GM19328 (cell line): Measurements from ENCODE around the gene CAPNS1.
"Not testable (repeated sequence)": the region's sequence is repeated elsewhere in the genome, so short reads cannot be mapped to it uniquely, and the experiment has no call there.

Experiments
- ATAC-seq: cut with Tn5 transposase; IDR thresholded peaks from one replicate; pipeline ENCODE4 v1.9.1; 2021; ENCODE audit warnings: mild to moderate bottlenecking, moderate library complexity; ENCODE audit not compliant: unreplicated experiment

The CAPNS1 gene

DNA sequence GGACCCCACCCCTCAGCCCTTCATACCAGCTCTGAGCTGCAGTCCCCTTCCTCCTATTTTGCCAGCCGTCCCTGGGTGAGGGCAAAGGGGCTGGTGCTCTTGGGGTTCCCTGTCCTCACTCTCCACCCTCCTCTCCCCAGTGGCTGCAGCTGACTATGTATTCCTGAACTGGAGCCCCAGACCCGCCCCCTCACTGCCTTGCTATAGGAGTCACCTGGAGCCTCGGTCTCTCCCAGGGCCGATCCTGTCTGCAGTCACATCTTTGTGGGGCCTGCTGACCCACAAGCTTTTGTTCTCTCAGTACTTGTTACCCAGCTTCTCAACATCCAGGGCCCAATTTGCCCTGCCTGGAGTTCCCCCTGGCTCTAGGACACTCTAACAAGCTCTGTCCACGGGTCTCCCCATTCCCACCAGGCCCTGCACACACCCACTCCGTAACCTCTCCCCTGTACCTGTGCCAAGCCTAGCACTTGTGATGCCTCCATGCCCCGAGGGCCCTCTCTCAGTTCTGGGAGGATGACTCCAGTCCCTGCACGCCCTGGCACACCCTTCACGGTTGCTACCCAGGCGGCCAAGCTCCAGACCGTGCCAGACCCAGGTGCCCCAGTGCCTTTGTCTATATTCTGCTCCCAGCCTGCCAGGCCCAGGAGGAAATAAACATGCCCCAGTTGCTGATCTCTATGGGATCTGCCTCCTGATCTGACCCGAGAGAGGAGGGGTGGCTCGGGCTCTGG is 10.0 kb downstream of the CAPNS1 start:
- no peak for ATAC-seq

DNA sequence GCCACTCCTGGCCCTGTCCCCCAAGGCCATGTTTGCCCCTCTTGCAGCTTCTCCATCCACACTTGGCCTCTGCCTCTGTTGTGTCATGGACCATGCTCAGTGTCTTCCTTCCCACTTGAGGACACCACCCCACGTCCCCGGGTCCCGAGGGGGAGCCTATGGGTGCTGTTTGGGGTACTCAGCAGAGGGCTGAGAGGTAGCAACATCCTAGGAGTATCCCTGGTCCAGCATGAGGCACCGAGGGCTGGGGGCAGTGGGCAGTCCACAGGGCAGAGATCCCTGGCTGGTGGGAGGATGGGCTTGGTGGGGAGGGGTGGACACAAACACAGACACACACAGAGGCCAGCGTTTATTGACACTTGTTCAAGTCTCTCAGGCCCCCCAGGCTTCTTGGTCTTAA is 10.7 kb downstream of the CAPNS1 start:
- ATAC-seq: no peak

DNA sequence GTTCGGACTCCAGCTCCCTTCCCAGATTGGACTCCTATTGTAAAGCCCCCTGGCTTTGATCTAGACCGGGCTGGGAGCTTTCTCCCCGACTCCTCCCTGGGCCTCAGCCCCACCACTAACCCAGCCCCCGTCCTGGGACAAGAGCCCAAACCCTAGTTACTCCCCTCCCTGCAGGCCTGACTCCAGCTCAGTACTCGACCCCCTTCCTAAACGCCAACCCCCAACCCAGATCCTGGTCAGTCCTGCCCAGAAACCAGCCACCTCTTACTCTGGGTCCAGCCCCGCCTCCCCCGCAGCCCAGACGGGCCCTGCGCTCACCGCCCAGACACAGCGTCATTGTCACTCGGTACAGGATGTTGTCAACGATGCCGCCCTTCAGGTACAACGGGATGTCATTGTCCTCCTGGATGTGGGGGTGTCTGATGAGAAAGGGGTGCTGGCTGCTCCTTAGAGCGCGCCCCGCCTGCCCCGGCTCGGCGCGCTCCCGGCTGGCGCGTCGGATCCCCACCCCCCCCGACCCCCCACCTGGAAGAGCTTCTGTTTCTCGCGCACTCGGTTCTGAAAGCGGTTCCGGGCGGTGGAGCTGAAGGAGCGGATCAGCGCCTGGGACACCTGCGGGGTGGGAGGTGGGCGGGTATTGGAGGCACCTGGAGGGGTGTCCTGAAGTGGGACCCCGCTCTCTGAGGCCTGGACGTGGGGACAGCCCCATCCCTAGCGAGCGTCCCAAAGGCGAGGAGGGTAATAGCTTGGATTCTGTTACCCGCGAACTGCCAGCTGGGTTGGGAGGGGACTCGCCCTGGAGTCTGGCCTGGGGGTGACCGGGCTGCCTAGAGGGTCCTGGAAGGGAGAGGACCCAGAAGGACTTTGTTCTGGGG is 11.5 kb downstream of the CAPNS1 start:
- ATAC-seq: no peak

DNA sequence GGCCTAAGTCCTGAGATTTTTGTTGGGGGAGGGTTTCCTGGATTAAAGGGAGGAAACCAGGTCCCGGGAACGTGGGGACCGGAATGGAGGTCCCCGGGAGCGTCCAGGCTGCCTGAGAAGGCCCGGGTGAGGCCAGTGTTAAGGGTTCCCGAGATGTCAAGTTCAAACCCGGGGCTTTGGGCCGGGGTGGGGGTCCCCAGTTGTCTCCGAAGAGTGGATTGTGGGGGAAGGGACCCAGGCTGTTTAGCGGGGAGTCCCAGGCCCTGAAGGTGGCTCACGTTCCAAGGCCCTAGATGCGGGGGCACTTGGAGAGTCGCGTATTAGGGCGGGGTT is 12.1 kb downstream of the CAPNS1 start:
- ATAC-seq: no peak

DNA sequence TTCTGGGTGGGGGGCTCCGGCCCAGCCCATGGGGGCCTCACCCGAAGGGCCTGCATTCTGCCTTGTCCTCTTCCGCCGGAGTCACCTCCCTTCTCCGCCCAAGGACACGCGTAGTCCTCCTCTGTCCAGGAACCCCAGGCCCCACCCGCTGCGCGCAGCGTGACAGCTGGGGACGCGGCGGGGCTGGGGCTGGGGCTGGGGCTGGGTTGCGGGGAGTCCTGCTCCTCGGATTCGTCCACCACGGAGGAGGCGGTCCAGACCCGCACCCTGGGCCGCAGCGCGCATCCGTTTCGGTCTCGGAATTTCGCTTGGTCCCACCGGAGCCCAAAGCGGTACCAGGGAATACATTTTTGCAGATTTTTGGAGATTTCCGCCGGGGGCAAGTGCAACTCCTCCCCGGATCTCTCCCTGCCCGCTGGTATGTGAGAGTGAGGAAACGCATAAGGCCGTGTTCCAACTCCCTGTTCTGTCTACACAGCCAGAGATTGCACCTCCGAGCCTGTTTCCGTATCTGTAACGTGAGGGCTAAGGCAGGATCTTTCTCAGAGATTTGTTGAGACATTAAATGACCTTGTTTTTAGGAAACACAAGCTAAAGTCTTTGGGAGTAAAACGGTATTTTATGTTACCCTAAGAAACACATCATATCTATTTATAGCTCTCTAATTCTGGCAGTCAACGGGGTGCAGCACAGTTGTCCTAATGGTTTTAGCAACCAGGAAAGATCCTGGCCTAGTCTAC is 12.7 kb downstream of the CAPNS1 start, which contains the start of gene COX7A1:
Gene COX7A1 (minus strand): TSS at position 96 of the 740 bp plus-strand sequence. CDS start 40 bp downstream, at position 56.
- no peak for ATAC-seq

DNA sequence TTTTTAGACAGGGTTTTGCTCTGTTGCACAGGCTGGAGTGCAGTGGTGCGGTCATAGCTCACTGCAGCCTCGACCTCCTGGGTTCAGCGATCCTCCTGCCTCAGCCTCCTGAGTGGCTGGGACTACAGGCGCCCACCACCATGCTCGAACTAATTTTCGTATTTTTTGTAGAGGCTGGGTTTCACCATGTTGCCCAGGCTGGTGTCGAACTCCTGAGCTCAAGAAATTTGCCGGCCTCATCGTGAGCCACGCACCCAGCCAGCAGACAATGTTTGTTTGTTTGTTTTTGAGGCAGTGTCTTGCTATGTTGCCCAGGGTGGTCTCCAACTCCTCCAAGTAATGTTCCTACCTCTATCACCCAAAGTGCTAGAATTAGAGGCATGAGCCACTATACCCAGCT is 13.3 kb downstream of the CAPNS1 start:
- no peak for ATAC-seq

DNA sequence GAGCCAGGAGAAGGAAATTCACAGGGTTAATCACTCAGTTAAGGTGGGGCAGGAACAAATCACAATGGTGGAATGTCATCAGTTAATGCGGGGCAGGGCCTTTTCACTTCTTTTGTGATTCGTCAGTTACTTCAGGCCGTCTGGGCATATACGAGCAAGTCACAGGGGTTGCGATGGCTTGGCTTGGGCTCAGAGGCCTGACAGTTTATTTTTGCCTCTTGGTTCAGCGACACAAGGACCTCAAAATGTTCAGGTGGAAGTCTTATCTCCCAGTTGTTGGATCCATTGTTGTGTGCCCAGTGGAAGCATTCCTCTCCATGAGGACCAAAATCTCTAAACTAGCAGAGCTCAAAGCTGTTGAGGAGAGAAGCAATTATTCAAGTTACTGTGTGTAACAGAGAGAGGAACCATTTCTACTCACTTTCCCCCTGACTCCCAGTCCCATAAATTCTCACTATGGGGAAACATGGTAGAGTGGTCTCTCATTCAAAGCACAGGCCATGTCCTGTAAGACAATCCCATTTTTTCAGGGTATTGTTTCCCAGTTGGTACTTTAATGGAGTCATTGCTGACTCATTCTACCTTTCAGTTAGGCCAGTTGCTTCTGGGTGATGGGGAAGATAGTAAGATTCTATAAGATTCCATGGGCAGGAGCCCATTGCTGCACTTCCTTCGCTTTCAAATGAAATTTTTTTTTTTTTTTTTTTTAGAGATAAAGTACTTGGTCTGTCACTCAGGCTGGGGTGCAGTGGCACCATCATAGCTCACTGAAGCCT is 21.1 kb downstream of the CAPNS1 start:
- no peak for ATAC-seq

DNA sequence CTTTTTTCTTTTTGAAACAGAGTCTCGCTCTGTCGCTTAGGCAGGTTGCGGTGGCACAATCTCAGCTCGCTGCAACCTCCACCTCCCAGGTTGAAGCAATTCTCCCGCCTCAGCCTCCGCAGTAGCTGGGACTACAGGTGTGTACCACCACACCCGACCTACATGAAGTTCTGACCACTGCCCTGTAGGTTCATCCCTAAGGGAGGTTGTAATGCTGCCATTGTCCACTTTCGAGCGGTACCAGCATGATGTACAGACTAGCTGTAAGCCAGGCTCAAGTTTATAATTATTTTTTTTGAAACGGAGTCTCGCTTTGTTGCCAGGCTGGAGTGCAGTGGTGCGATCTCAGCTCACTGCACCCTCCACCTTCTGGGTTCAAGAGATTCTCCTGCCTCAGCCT is 23.9 kb downstream of the CAPNS1 start:
- ATAC-seq: no peak

DNA sequence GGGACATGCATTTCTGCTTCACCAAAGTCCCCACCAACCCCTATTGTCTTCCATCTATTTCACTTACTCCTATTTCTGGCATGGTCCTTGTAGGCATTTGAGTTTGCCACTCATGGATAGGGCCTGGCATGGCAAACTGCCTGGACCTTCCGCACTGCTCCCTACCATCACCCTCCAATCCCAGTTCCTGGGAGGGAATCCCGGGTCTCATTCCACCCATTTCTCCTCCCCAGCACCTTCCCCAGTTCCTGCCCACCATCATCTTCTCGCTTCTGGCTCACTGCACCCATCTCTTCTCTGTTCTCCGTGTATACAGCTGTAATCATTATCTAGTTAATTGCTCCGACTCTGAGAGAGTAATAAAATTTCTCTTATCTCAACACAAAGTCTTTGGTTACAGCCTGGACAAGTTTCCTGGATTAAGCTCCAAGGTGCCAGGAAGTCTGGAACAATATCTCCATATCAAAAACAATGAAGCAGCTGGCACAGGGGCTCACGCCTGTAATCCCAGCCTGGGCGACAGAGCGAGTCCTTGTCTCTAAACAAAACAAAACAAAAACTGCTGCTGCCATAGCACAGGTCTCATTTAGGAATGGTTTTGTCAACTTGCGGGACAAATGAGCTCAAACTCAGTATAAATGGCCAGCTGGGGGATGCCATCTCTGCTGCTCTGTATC is 29.4 kb downstream of the CAPNS1 start:
- ATAC-seq: no peak

DNA sequence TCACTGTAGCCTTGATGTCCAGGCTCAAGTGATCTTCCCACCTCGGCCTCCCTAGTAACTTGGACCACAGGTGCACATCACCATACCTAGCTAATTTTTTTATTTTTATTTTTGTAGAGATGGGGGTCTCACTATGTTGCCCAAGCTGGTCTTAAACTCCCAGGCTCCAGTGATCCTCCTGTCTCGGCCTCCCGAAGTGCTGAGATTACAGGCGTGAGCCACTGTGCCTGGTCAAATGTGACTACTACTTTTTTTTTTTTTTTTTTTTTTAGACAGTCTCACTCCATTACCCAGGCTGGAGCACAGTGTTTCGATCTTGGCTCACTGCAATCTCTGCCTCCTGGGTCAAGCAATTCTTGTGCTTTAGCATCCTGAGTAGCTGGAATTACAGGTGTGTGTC is 33.0 kb downstream of the CAPNS1 start:
- ATAC-seq: no peak

DNA sequence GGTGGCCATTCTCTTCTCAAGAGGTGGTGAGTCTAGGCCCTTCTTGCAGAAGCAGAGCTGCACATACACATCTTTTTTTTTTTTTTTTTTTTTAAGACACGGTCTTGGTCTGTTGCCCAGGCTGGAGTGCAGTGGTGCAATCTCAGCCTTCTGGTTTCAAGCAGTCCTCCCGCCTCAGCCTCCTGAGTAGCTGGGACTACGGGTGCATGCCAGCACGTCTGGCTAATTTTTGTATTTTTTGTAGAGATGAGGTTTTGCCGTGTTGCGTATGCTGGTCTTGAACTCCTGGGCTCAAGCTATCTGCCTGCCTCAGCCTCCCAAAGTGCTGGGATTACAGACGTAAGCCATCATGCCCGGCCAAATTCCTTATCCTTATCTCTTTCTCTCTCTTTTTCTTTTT is 34.0 kb downstream of the CAPNS1 start:
- ATAC-seq: not testable (repeated sequence)

DNA sequence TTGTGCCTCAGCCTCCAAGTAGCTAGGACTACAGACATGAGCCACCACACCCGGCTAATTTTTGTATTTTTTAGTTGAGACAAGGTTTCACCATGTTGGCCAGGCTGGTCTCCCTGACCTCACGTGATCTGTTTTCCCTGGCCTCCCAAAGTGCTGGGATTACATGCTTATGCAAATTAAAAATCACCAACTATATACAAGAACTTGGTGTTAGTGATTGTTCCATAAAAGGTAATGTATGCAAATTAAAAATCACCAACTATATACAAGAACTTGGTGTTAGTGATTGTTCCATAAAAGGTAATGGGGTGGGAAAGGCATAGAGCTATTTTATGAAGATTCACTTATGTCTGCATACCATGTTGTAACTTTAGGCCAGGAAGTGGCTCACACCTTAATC is 39.2 kb downstream of the CAPNS1 start:
- not testable (repeated sequence) for ATAC-seq

DNA sequence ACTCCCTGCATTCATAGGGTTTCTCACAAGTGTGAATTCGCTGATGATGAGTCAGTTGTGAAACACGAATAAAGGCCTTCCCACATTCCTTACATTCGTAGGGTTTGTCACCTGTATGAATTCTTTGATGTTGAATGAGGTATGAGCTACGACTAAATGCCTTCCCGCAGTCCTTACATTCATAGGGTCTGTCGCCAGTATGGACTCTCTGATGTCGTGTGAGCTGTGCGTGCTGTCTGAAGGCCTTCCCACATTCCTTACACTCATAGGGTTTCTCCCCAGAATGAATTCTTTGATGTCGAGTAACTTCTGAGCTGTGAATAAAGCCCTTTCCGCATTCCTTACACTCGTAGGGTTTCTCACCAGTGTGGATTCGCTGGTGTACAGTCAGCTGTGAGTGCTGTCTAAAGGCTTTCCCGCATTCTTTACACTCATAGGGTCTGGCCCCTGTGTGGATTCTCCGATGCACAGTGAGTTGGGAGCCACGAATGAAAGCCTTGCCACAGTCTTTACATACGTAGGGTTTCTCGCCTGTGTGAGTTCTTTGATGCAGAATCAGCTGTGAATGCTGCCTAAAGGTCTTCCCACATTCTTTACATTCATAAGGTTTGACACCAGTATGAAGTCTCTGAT is 42.9 kb downstream of the CAPNS1 start:
- no peak for ATAC-seq

DNA sequence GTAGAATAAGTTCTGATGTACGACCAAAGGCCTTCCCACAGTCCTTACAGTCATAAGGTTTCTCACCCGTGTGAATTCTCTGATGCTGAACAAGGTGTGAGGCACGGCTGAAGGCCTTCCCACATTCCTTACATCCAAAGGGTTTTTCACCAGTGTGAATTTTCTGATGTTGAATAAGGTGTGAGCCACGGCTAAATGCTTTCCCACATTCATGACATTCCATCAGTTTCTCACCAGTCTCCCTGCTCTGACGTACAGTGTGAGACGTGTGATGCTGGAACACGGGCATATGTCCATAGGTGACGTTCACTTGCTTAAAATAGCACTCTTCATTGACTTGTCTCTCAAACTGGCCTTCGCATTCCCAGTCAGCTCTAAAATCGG is 43.4 kb downstream of the CAPNS1 start:
- no peak for ATAC-seq

DNA sequence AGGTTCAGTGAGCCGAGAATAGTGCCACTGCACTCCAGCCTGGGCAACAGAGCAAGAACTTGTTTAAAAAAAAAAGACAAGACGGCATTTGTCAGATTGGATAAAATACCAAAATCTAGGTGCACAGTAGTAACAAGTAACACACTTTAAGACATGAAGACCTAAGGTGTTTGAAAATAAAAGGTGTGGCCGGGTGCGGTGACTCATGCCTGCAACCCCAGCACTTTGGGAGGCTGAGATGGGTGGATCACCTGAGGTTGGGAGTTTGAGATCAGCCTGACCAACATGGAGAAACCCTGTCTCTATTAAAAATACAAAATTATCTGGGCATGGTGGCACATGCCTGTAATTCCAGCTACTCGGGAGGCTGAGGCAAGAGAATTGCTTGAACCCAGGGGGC is 46.9 kb downstream of the CAPNS1 start:
- not testable (repeated sequence) for ATAC-seq

DNA sequence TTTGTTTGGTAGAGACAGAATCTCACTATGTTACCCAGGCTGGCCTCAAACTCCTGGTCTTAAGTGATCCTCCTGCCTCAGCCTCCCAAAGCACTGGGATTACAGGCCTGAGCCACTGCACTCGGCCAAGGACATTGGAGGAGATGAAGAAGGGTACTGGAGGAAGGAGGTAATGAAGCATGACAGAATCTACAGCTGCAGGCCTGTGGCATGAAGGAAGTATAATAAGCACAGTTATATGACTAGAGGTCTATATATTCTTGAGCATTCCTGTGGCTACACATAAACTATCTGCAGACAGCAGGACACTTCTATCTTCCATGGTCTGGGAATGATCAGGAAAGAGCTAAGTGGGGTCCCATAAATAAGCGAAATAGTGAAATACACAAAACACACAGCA is 56.4 kb downstream of the CAPNS1 start:
- no peak for ATAC-seq

DNA sequence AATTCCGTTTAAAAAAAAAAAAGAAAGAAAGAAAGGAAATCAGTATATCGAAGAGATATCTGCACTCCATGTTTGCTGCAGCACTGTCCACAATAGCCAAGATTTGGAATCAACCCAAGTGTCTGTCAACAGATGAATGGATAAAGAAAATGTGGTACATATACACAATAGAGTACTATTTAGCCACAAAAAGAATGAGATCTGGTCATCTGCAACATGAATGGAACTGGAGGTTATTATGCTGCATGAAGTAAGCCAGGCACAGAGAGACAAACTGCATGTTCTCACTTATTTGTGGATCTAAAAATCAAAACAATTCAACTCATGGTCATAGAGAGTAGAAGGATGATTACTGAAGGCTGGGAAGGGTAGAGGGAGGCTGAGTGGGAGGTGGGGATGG is 58.3 kb downstream of the CAPNS1 start:
- no peak for ATAC-seq
